CD4-positive, alpha-beta T cell treated with Interleukin-4 for 1 hour (primary cell): ENCODE data around the gene CAMTA1.

Source experiments
- DNase-seq, 2 donors: peaks; one replicate each; pipeline ENCODE4 v3.0.0-alpha.2; 2020 to 2022

CAMTA1 gene

GRCh38 chr1:7642418-7642704, 857.1 kb downstream of the CAMTA1 start:
- DNase-seq, result no peak

- no peak for DNase-seq
Measured at GRCh38 chr1:7642781-7643529, 857.7 kb downstream of the CAMTA1 start.

- no peak for DNase-seq
Measured at GRCh38 chr1:7643530-7643929, 858.3 kb downstream of the CAMTA1 start.

- no peak for DNase-seq
Measured at GRCh38 chr1:7644086-7644485, 858.8 kb downstream of the CAMTA1 start.

GRCh38 chr1:7644961-7645750, 859.9 kb downstream of the CAMTA1 start:
- no peak for DNase-seq

GRCh38 chr1:7645751-7646048, 860.4 kb downstream of the CAMTA1 start:
- DNase-seq, result no peak

- DNase-seq, result no peak
Measured at GRCh38 chr1:7646164-7646563, 860.9 kb downstream of the CAMTA1 start.

GRCh38 chr1:7646981-7647901, 862.0 kb downstream of the CAMTA1 start:
- peak; percentile 36 to 49 for DNase-seq

GRCh38 chr1:7648761-7649384, 863.6 kb downstream of the CAMTA1 start:
- no peak for DNase-seq

- no peak for DNase-seq
Measured at GRCh38 chr1:7650801-7651200, 865.5 kb downstream of the CAMTA1 start.

GRCh38 chr1:7651203-7651602, 865.9 kb downstream of the CAMTA1 start:
- no peak for DNase-seq

GRCh38 chr1:7652061-7652460, 866.8 kb downstream of the CAMTA1 start:
- DNase-seq, result no peak

- no peak for DNase-seq
Measured at GRCh38 chr1:7652515-7653098, 867.4 kb downstream of the CAMTA1 start.

- DNase-seq, result no peak
Measured at GRCh38 chr1:7654725-7655124, 869.5 kb downstream of the CAMTA1 start.

GRCh38 chr1:7655354-7655753, 870.1 kb downstream of the CAMTA1 start:
- no peak for DNase-seq

- no peak for DNase-seq
Measured at GRCh38 chr1:7656557-7657215, 871.4 kb downstream of the CAMTA1 start.

GRCh38 chr1:7657287-7658016, 872.2 kb downstream of the CAMTA1 start:
- DNase-seq, result no peak

GRCh38 chr1:7658099-7658498, 872.8 kb downstream of the CAMTA1 start:
- DNase-seq, result no peak

GRCh38 chr1:7659514-7659913, 874.3 kb downstream of the CAMTA1 start:
- DNase-seq, result no peak

- DNase-seq, result no peak
Measured at GRCh38 chr1:7663451-7664146, 878.3 kb downstream of the CAMTA1 start.
